IMR-90 (cell line): ENCODE data around the gene MEF2C. TPM values are rescaled to one million over a fixed set of nuclear protein-coding genes. Genes with fewer than 3 reads are reported as not detected.

Source experiments
- ATAC-seq: fragments of 200-7000 bp; cut with Tn5 transposase; 2 replicates; pipeline ENCODE4 v1.9.1; 2020; ENCODE audit warnings: low read depth, mild to moderate bottlenecking, moderate library complexity
- BruUV-seq: library from RNA; stranded (reverse); fragments of 400-500 nt; replicated peaks from 2 replicates; lab custom pipeline; 2021; lab: Mats Ljungman, UMichigan
- CTCF ChIA-PET: fragments of 300-600 bp; formaldehyde crosslinking; extraction: SDS; loops from one replicate; lab custom pipeline; 2021; ENCODE audit warnings: antibody characterized with exemption; lab: Yijun Ruan, JAX
- POLR2A ChIA-PET: fragments of 300-600 bp; sonication (Branson Sonifier 250); formaldehyde crosslinking; loops from one replicate; lab custom pipeline; 2022; ENCODE audit warnings: antibody characterized with exemption; ENCODE audit not compliant: unreplicated experiment; lab: Charles Lee
- DNase-seq: peaks from one replicate; pipeline ENCODE4 v3.0.0; 2013
- H2AFZ ChIP-seq: replicated peaks from 2 replicates; pipeline ENCODE3; 2013; ENCODE audit warnings: low read length, mild to moderate bottlenecking; ENCODE audit not compliant: poor library complexity
- H2AK5ac ChIP-seq: 2 replicates; pipeline ENCODE4 v1.6.1; 2013; ENCODE audit warnings: low read depth, low read length, inconsistent platforms
- H2AK9ac ChIP-seq: replicated peaks from 2 replicates; pipeline ENCODE3; 2013; ENCODE audit warnings: mild to moderate bottlenecking, low read depth, low read length, moderate library complexity; ENCODE audit not compliant: poor library complexity
- H2BK120ac ChIP-seq: 2 replicates; pipeline ENCODE4 v1.6.1; 2013; ENCODE audit warnings: low read depth, low read length, inconsistent platforms
- H2BK15ac ChIP-seq: 3 replicates; pipeline ENCODE4 v1.6.1; 2013; ENCODE audit warnings: low read depth, low read length, inconsistent platforms
- H2BK20ac ChIP-seq: 2 replicates; pipeline ENCODE4 v1.6.1; 2013; ENCODE audit warnings: low read depth, mild to moderate bottlenecking, inconsistent platforms, low read length, moderate library complexity
- H2BK5ac ChIP-seq: 2 replicates; pipeline ENCODE4 v1.6.1; 2013; ENCODE audit warnings: mild to moderate bottlenecking, low read depth, low read length, inconsistent platforms; ENCODE audit not compliant: poor library complexity, severe bottlenecking
- H3K14ac ChIP-seq: replicated peaks from 2 replicates; pipeline ENCODE4 v1.6.1; 2013; ENCODE audit warnings: low read depth, low read length, inconsistent platforms
- H3K18ac ChIP-seq: 2 replicates; pipeline ENCODE4 v1.6.1; 2013; ENCODE audit warnings: low read depth, low read length, control low read depth
- H3K23ac ChIP-seq: 2 replicates; pipeline ENCODE4 v1.6.1; 2013; ENCODE audit warnings: low read depth, low read length, inconsistent platforms
- H3K27ac ChIP-seq: 2 replicates; pipeline ENCODE4 v1.5.1; 2013; ENCODE audit warnings: mild to moderate bottlenecking, control low read depth, low read length; ENCODE audit not compliant: insufficient read depth
- H3K27me3 ChIP-seq: 2 replicates; pipeline ENCODE4 v1.6.1; 2013; ENCODE audit warnings: low read length; ENCODE audit not compliant: control insufficient read depth, insufficient read depth
- H3K36me3 ChIP-seq: 2 replicates; pipeline ENCODE4 v1.6.1; 2013; ENCODE audit warnings: low read length, mixed read lengths; ENCODE audit not compliant: control insufficient read depth, insufficient read depth
- H3K4ac ChIP-seq: 2 replicates; pipeline ENCODE4 v1.6.1; 2013; ENCODE audit warnings: low read depth, low read length, inconsistent platforms
- H3K4me1 ChIP-seq: 2 replicates; pipeline ENCODE4 v1.6.1; 2013; ENCODE audit warnings: low read length, mixed read lengths; ENCODE audit not compliant: control insufficient read depth, insufficient read depth
- H3K4me2 ChIP-seq: 2 replicates; pipeline ENCODE4 v1.6.1; 2013; ENCODE audit warnings: low read depth, mild to moderate bottlenecking, control low read depth, low read length, moderate library complexity
- H3K4me3 ChIP-seq: 2 replicates; pipeline ENCODE4 v1.5.1; 2013; ENCODE audit warnings: low read depth, mild to moderate bottlenecking, control low read depth, low read length, moderate library complexity; ENCODE audit not compliant: insufficient read depth
- H3K56ac ChIP-seq: 2 replicates; pipeline ENCODE4 v1.6.1; 2013; ENCODE audit warnings: low read length, inconsistent platforms; ENCODE audit not compliant: insufficient read depth; ENCODE audit errors: extremely low read depth
- H3K79me1 ChIP-seq, 2 experiments: 2 replicates each; pipeline ENCODE4 v1.6.1; 2013; ENCODE audit warnings: low read length in 2 of 2, inconsistent platforms in 1 of 2, low read depth in 1 of 2
- H3K9ac ChIP-seq: 2 replicates; pipeline ENCODE4 v1.6.1; 2013; ENCODE audit warnings: low read depth, low read length, control low read depth
- H3K9me1 ChIP-seq: 2 replicates; pipeline ENCODE4 v1.6.1; 2013; ENCODE audit warnings: low read length, inconsistent platforms; ENCODE audit not compliant: insufficient read depth
- H3K9me3 ChIP-seq: 2 replicates; pipeline ENCODE4 v1.6.1; 2013; ENCODE audit warnings: low read length; ENCODE audit not compliant: control insufficient read depth, insufficient read depth
- H4K20me1 ChIP-seq: 2 replicates; pipeline ENCODE4 v1.6.1; 2013; ENCODE audit warnings: low read length, inconsistent platforms; ENCODE audit not compliant: insufficient read depth
- H4K5ac ChIP-seq: 2 replicates; pipeline ENCODE4 v1.6.1; 2013; ENCODE audit warnings: mild to moderate bottlenecking, low read depth, low read length, control low read depth
- H4K8ac ChIP-seq, 2 experiments: 2 replicates each; pipeline ENCODE4 v1.6.1; 2013; ENCODE audit warnings: low read depth in 2 of 2, low read length in 2 of 2, control low read depth in 1 of 2, inconsistent platforms in 1 of 2
- H4K91ac ChIP-seq: 2 replicates; pipeline ENCODE4 v1.6.1; 2013; ENCODE audit warnings: low read depth, low read length, inconsistent platforms; ENCODE audit not compliant: insufficient read depth
- BHLHE40 ChIP-seq: fragments of 150-350 bp; IDR thresholded peaks from 2 replicates; pipeline ENCODE4 v1.6.1; 2016; ENCODE audit warnings: mild to moderate bottlenecking, low read depth, low read length
- CEBPB ChIP-seq: IDR thresholded peaks from 2 replicates; pipeline ENCODE4 v1.6.1; 2012; ENCODE audit warnings: low read depth, low read length, improper control_type of control experiment
- CHD1 ChIP-seq: IDR thresholded peaks from 2 replicates; pipeline ENCODE4 v1.6.1; 2012; ENCODE audit warnings: low read depth, low read length, improper control_type of control experiment
- CTCF ChIP-seq: conservative IDR thresholded peaks from 2 replicates; pipeline ENCODE4 v1.5.1; 2012; ENCODE audit warnings: mild to moderate bottlenecking, low read depth, low read length, improper control_type of control experiment
- ELK1 ChIP-seq: fragments of 150-350 bp; IDR thresholded peaks from 2 replicates; pipeline ENCODE4 v1.6.1; 2016; ENCODE audit warnings: low read depth, mild to moderate bottlenecking, low read length, moderate library complexity, borderline replicate concordance
- FOS ChIP-seq: fragments of 150-350 bp; IDR thresholded peaks from 2 replicates; pipeline ENCODE4 v1.6.1; 2016; ENCODE audit warnings: low read depth, low read length
- MAFK ChIP-seq: IDR thresholded peaks from 2 replicates; pipeline ENCODE4 v1.6.1; 2012; ENCODE audit warnings: low read depth, low read length, improper control_type of control experiment
- MAZ ChIP-seq: IDR thresholded peaks from 2 replicates; pipeline ENCODE4 v1.6.1; 2012; ENCODE audit warnings: low read depth, mild to moderate bottlenecking, low read length, improper control_type of control experiment, moderate library complexity, borderline replicate concordance
- MXI1 ChIP-seq: IDR thresholded peaks from 2 replicates; pipeline ENCODE4 v1.6.1; 2012; ENCODE audit warnings: low read depth, mild to moderate bottlenecking, low read length, moderate library complexity, borderline replicate concordance
- NFE2L2 ChIP-seq: fragments of 150-350 bp; IDR thresholded peaks from 2 replicates; pipeline ENCODE4 v1.6.1; 2016; ENCODE audit warnings: low read depth, mild to moderate bottlenecking, low read length
- POLR2A ChIP-seq: IDR thresholded peaks from 2 replicates; pipeline ENCODE4 v1.6.1; 2012; ENCODE audit warnings: mild to moderate bottlenecking, low read depth, low read length
- RAD21 ChIP-seq: IDR thresholded peaks from 2 replicates; pipeline ENCODE4 v1.6.1; 2012; ENCODE audit warnings: low read length, improper control_type of control experiment
- RCOR1 ChIP-seq: IDR thresholded peaks from 2 replicates; pipeline ENCODE4 v1.6.1; 2012; ENCODE audit warnings: mild to moderate bottlenecking, low read length, improper control_type of control experiment; ENCODE audit not compliant: insufficient replicate concordance
- RFX5 ChIP-seq: IDR thresholded peaks from 2 replicates; pipeline ENCODE4 v1.8.0; 2012; ENCODE audit warnings: low read depth, mild to moderate bottlenecking, low read length, moderate library complexity
- SMC3 ChIP-seq: fragments of 150-350 bp; IDR thresholded peaks from 2 replicates; pipeline ENCODE4 v1.6.1; 2016; ENCODE audit warnings: low read depth, mild to moderate bottlenecking, antibody characterized with exemption, low read length, moderate library complexity
- USF2 ChIP-seq: fragments of 150-350 bp; IDR thresholded peaks from 2 replicates; pipeline ENCODE4 v1.6.1; 2017; ENCODE audit warnings: mild to moderate bottlenecking, antibody characterized with exemption, low read length, low read depth
- WGBS, 2 experiments: methylation state at CpG; one replicate each; pipeline versions ENCODE4 v1.1.5 to v1.1.7; 2013; ENCODE audit warnings: missing lambda C conversion rate in 2 of 2; ENCODE audit not compliant: insufficient read length in 1 of 2; ENCODE audit errors: extremely low coverage in 2 of 2; 5-methylcytosine and 5-hydroxymethylcytosine counted together
- dilution Hi-C: fragments of 300-500 bp; cut with HindIII; formaldehyde crosslinking; loops from one replicate; pipeline ENCODE4 v1.14.3; 2018; ENCODE audit warnings: low sequenced_read_pairs; ENCODE audit not compliant: unreplicated experiment
- in situ Hi-C: fragments of 300-500 bp; cut with MboI; formaldehyde crosslinking; loops from 3 replicates; pipeline ENCODE4 v1.14.3; 2019; ENCODE audit warnings: low sequenced_read_pairs, inconsistent platforms, mixed read lengths
- intact Hi-C: fragments of 100-400 bp; cut with micrococcal nuclease; formaldehyde crosslinking; loops from 2 replicates; pipeline ENCODE4 v1.10.0; 2022
- polyA plus RNA-seq, 3 experiments: library from polyadenylated mRNA; depleted of rRNA; stranded (reverse); fragments of >200 nt; gene quantifications; 2 replicates each; pipeline ENCODE4 v1.2.3, GENCODE V29; 2012; ENCODE audit warnings: low replicate concordance in 1 of 3
- total RNA-seq: library from RNA; depleted of rRNA; stranded (reverse); fragments of >200 nt; gene quantifications from 2 replicates; pipeline ENCODE4 v1.2.3, GENCODE V29; 2012

MEF2C gene
- total and polyA plus RNA-seq, 2 of the 4 experiments (the other 2 are of a cell fraction), result 1.5 to 6.8 TPM

GRCh38 chr5:88708021-88708420, 175.0 kb downstream of the MEF2C start:
- no TSS peak for BruUV-seq
- Histone ChIP-seq H4K91ac (no peak overlapping the region), H3K4ac (no peak overlapping the region), H2BK5ac (no peak overlapping the region), H3K4me1 (no peaks in the 10 kb centered on the region), H3K4me3 (no peak overlapping the region), H3K27me3 (no peaks in the 10 kb centered on the region; the same call in 1 of the 2 replicates), H3K4me2 (no peak overlapping the region), H2AK5ac (no peak overlapping the region), H3K27ac (no peak overlapping the region), H2BK120ac (no peak overlapping the region), H3K79me1 (no peaks in the 10 kb centered on the region), H3K9me1 (no peaks in the 10 kb centered on the region), H2AFZ (no peak overlapping the region), H4K5ac (no peak overlapping the region), H4K20me1 (no peaks in the 10 kb centered on the region), H4K8ac (no peak overlapping the region), H3K56ac (no peak overlapping the region), H2BK15ac (no peak overlapping the region), H3K9ac (no peak overlapping the region), H3K9me3 (no peaks in the 10 kb centered on the region), H3K18ac (no peak overlapping the region), H3K36me3 (no peaks in the 10 kb centered on the region), H2AK9ac (no peak overlapping the region), H3K14ac (no peak overlapping the region), H3K23ac (no peak overlapping the region), H2BK20ac (no peak overlapping the region)
- ATAC-seq (no peak), DNase-seq (no peak)
- TF ChIP-seq MAZ (no peak), BHLHE40 (no peak), FOS (no peak), MAFK (no peak), POLR2A (no peak), RCOR1 (no peak), CHD1 (no peak), RAD21 (no peak), RFX5 (no peak), MXI1 (no peak), USF2 (no peak), NFE2L2 (no peak), ELK1 (no peak), CEBPB (no peak), SMC3 (no peak), CTCF (no peak)
- CTCF ChIA-PET, result interaction anchor here (1.2 to 1.4 kb wide), 2 partner anchors 12 to 17 kb away, joined by 3 to 4 read pairs; no protein-coding TSS in a partner anchor
- intact Hi-C loops (no loop called here), dilution Hi-C loops (no loop called here), in situ Hi-C loops (no loop called here)
- WGBS, 2 experiments, result no CpG with 5 or more reads among the region's 1 CpG
- POLR2A ChIA-PET, result no interaction called here
